Left colon (tissue), 2 donors: Measurements from ENCODE around the gene RACGAP1. TPM values are rescaled to one million over a fixed set of nuclear protein-coding genes. Genes with fewer than 3 reads are reported as not detected.

ENCODE experiments used
- ATAC-seq: fragments of 200-7000 bp; cut with Tn5 transposase; one replicate; pipeline ENCODE4 v1.9.1; 2020; ENCODE audit warnings: mild to moderate bottlenecking, moderate library complexity
- DNase-seq, 2 donors: peaks; one replicate each; pipeline ENCODE4 v3.0.0-alpha.2; 2020
- intact Hi-C, 2 donors: fragments of 100-400 bp; cut with DNase I in 1 of 2; cut with micrococcal nuclease in 1 of 2; formaldehyde crosslinking; loops; one replicate each; pipeline versions ENCODE4 v1.11.2 to v1.14.0; 2022; cut with DNase I, micrococcal nuclease
- total RNA-seq, 2 donors: library from RNA; stranded (reverse); fragmentation: NEBNext Ultra II Directional; extraction: Animal tissue kit (Norgen Biotek cat#: 25700); gene quantifications; one replicate each; pipeline ENCODE4 v1.2.1, GENCODE V29; 2021
- donor health status: DM: no; HTN: no; CAD: no.
- donor health status: DM: yes; HTN: yes; CAD: no.

The RACGAP1 gene
- total RNA-seq, 2 donors from 2014 or later: 20.0 to 25.4 TPM

DNA sequence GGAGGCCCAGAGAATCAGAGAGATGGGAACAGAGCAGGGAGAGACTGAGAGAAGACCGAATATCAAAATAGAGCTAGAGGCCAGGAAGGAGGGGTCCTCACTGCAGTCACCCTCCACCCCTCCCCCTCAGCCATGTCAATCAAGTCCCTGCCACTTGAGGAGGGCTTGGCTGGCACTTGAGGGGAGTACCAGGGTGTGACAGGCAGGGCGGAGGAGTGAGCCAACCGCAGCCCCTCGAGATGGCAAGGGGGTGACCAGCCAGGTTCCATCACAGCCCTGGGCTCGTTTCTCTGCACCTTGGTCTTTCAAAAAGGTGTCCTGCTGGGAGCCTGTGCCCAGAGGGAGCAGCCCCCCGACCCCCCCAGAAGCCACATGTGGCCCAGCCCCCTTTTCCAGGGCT, 59.5 kb downstream of the RACGAP1 start:
- no peak for ATAC-seq
- no peak for DNase-seq
- intact Hi-C loops: loop anchor here (5.0 to 10.0 kb wide), 2 partner anchors 89 to 101 kb away; partner anchors contain the start of gene ASIC1 (in 1 of the 2)

GRCh38 chr12:49964849-49965624, 60.3 kb downstream of the RACGAP1 start:
- no peak for DNase-seq
- ATAC-seq: no peak
- intact Hi-C loops: loop anchor here (5.0 to 10.0 kb wide), 2 partner anchors 90 to 102 kb away; partner anchors contain the start of gene ASIC1 (in 1 of the 2)

DNA sequence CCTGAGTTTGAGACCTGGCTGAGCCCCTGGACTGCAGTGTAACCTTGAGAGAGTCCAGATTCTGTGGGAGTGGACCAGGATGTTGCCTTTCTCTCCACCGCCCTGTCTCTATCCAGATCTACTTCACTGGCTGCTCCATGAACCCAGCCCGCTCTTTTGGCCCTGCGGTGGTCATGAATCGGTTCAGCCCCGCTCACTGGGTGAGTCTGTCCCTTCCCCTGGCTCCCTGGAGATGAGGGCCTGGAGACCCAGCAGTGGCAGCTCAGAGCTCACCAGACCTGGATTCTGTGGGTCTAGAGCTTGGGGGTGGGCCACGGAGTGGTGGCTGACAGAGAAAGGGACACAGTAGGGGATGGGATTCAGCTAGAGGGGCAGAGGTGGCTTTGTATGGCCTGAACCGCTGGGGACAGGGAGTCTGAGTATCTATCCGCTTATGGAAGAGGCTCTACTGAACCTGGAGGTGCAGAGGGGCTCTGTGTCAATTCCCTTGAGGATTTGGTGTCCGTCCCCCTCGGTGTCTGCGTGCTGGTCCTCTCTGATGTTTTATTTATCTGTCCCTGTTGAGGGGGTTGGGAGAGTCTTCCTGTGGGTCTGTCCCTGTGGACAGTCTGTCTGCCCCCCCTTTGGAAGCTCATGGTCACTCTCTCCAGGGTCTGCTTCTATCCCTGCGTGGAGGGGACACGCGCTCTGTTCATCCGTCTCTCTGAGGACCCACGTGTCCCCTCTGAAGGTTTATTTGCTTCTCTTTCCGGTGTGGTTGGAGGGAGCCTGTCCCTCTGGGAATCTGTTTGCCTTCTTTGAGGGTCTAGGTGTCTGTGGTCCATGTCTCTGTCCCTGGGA, 61.1 kb downstream of the RACGAP1 start:
- DNase-seq: no peak
- no peak for ATAC-seq
- intact Hi-C loops: loop anchor here in 1 of 2 donors (10.0 kb wide), 1 partner anchor 91 kb away; the partner anchor contains the start of gene ASIC1

GRCh38 chr12:49962861-49963765, 62.2 kb downstream of the RACGAP1 start:
- peak; percentile 51 to 60 for DNase-seq
- intact Hi-C loops: loop anchor here in 1 of 2 donors (10.0 kb wide), 1 partner anchor 92 kb away; the partner anchor contains the start of gene ASIC1
- peak; percentile 31 for ATAC-seq

- no peak for ATAC-seq
- intact Hi-C loops: loop anchor here in 1 of 2 donors (10.0 kb wide), 1 partner anchor 93 kb away; the partner anchor contains the start of gene ASIC1
These were observed 63.1 kb downstream of the RACGAP1 start for GRCh38 chr12:49961993-49962764.

DNA sequence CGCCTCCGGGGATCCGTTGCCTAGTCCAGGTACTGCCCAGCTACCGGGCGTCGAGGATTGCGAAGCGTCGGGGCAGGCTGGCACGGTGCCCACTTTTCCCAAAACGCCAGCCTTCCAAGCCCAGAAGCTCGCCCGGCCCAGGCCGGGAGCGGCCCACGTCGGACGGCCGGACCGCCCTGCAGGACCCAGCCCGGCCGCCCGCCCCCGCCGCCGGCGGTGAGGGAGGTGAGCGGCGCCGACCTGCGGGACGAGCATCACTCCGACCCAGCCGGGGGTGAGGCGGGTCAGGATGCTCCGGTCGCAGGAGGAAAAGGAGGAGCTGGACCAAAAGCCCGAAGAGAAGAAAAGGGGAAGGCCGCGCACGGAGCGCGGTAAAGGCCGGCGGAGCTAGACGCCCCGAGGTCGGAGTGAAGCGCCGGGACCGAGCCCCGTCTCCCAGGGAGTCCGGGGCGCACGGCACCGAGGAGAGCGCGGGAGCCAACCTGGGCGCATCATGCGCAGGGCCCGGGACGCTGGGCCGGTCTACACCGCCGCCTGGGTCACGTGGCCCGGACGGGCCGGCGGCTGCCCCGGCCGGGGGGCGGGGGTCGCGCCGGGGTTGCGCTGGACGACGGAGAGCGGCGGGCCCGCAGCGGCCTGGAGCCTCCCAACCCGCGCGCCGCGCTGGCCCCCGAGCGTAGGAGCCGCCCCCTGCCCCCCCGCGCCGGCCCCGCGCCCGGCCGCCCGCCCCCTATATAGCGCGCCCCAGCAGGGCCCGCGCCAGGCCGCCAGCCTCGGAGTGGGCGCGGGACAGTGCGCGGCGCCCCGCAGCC, 64.0 kb downstream of the RACGAP1 start, which contains the start of gene AQP5:
Gene AQP5 (plus strand): TSS at position 762 of the 812 bp plus-strand sequence. CDS start 146 bp downstream, outside the sequence.
- intact Hi-C loops: loop anchor here in 1 of 2 donors (10.0 kb wide), 1 partner anchor 93 kb away; the partner anchor contains the start of gene ASIC1
- peak; percentile 11 for ATAC-seq
- DNase-seq: no peak

More at GRCh38 chr12:49961993-49962764, 63.1 kb downstream of the RACGAP1 start:
- no peak for DNase-seq

DNA sequence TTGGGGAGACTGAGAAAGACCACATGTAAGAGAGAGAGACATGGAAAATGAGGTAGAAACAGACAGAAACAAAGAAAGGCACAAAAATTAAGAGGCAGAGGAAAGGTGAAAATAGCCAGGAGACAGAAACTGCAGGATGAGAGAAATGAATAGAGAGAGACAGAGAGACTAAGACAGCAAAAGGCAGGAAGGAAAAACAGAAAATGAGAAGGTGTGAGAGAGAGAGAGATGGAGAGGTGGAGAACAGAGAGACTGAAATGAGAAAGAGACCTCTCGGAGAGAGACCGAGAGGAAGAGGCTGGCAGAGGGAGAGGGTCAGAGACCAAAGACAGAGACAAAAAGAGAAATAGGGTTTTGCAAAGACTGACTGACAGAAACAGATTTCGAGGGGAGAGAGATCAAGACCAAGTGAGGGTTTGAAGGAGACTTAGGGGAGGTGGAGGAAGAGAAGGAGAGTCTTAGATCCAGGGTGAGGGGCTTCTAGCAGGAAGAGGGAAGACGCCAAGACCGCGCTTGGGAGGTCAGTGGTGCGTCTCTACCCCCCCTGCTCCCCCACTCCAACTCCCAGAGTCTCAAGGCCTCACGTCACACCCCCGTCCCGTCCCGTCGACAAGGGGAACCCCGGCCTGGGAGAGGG, 64.7 kb downstream of the RACGAP1 start:
- no peak for ATAC-seq
- intact Hi-C loops: loop anchor here in 1 of 2 donors (10.0 kb wide), 1 partner anchor 94 kb away; the partner anchor contains the start of gene ASIC1

GRCh38 chr12:49959685-49960473, 65.4 kb downstream of the RACGAP1 start:
- DNase-seq (no peak), ATAC-seq (peak; percentile 55)
- intact Hi-C loops: loop anchor here in 1 of 2 donors (10.0 kb wide), 1 partner anchor 95 kb away; the partner anchor contains the start of gene ASIC1

More for the DNA sequence above, 64.7 kb downstream of the RACGAP1 start:
- no peak for DNase-seq

DNA sequence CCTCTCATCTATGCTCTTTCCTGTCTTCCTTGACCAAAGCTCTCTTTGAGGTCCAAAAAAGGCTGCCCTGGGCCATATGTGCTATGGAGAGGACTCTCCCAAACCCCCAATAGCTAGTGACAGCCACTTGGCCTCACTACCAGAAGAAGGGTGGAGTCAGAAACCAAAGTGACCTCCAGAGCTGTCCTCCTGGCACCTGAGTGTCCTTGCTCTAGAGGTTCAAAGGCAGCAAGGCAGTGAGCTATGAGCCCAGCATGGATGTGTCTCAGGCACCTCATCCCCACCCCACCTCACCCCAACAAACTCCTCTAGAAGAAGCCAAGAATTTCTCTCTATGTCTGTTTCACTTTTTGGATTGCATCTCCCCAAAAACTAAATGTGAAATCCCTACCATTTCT, 67.7 kb downstream of the RACGAP1 start:
- no peak for DNase-seq
- intact Hi-C loops: no loop called here
- no peak for ATAC-seq

GRCh38 chr12:49956663-49957569, 68.4 kb downstream of the RACGAP1 start:
- DNase-seq: no peak
- intact Hi-C loops: no loop called here
- no peak for ATAC-seq

DNA sequence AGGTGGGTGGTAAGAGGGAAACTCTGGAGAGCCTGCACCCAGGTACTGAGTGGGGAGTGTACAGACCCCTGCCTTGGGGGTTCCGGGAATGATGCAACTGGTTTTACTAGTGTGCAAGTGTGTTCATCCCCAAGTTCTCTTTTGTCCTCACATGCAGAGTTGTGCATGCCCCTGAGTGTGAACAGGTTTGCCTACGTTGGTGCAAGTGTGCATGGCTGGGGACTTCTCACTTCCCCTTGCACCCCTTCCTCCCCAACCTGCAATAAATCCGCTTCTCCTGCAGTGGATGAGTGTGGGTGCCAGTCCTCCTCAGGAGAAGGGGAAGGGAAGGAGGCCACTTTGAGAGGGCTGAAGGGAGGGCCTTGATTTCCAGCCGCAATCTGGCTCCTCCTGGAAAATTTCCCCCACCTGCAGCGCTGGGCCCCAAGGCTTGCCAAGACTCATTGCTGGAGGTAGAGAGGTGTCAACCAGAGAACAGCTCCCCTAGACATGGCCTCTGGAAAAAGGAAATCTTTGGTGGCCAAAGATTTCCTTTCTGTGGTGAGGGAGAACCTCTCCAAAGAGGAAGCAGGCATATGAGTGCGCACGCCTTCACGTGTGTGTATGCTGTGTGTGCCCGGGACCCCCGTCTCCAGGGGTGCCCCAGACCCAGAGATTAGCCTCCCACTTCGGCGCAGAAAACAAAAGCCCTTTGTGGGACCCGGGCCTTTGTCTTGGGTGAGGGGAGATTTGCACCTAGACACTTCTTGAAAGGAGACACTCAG, 69.2 kb downstream of the RACGAP1 start:
- DNase-seq (no peak), ATAC-seq (no peak)
- intact Hi-C loops: no loop called here

DNA sequence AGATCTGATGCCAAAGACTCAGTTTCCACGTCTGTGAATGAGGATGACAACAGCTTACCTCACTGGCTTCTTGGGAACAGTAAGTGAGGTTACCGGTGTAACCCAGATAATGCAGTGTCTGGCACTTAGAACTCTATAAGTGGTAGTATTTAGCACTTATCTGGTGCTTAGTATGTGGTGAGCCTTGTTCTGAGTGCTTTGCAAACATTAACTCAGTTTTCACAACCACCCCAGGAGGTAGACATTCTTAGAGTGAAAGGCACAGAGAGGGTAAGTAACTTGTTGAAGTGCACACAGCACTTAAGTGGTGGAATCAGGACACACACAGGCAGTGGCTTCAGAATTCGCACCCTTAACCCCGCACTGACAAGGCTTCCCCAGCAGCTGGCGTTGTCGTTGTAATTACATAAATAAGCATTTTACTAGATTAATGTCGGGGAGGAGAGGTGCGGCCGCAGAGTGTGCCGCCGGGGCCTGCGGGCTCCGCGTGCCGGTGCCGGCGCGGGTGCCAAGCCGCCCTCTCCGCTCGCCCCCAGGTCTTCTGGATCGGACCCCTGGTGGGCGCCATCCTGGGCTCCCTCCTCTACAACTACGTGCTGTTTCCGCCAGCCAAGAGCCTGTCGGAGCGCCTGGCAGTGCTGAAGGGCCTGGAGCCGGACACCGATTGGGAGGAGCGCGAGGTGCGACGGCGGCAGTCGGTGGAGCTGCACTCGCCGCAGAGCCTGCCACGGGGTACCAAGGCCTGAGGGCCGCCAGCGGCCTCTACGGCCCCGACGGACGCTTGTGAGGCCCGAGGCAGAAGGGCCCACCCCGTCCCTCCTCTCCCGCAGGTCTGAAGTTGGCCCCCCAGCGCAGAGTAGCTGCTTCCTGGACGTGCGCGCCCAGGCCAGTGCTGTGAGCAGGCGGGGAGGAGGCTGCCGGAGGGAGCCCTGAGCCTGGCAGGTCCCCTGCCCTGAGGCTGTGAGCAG, 70.1 kb downstream of the RACGAP1 start:
- ATAC-seq: no peak
- intact Hi-C loops: no loop called here
- no peak for DNase-seq
